MCF 10A (cell line): ENCODE measurements around the gene CALY. TPM values are rescaled to one million over a fixed set of nuclear protein-coding genes. Genes with fewer than 3 reads are reported as not detected.

ENCODE experiments used
- BruUV-seq: library from RNA; stranded (reverse); fragments of 400-500 nt; replicated peaks from 2 replicates; lab custom pipeline; 2021; lab: Mats Ljungman, UMichigan
- CTCF ChIA-PET: fragments of 300-600 bp; sonication (Branson Sonifier 250); formaldehyde crosslinking; extraction: SDS; loops from one replicate; lab custom pipeline; 2021; ENCODE audit warnings: antibody characterized with exemption, inconsistent platforms; lab: Yijun Ruan, JAX
- POLR2A ChIA-PET: fragments of 300-600, 350-650 bp; sonication (Branson Sonifier 250); formaldehyde crosslinking; extraction: SDS; loops from one replicate; lab custom pipeline; 2020; ENCODE audit warnings: antibody characterized with exemption, inconsistent platforms; lab: Yijun Ruan, JAX
- DNase-seq: peaks from one replicate; pipeline ENCODE4 v3.0.0-alpha.2; 2018; ENCODE audit not compliant: unreplicated experiment
- H3K27ac Mint-ChIP-seq: one replicate; pipeline ENCODE4 v1.8.0; 2022; ENCODE audit warnings: mild to moderate bottlenecking, low read depth, mixed read lengths; ENCODE audit not compliant: unreplicated experiment
- H3K27me3 Mint-ChIP-seq: one replicate; pipeline ENCODE4 v1.8.0; 2022; ENCODE audit warnings: mixed read lengths; ENCODE audit not compliant: insufficient read depth, unreplicated experiment
- H3K36me3 Mint-ChIP-seq: one replicate; pipeline ENCODE4 v1.8.0; 2022; ENCODE audit warnings: mild to moderate bottlenecking, moderate library complexity, mixed read lengths; ENCODE audit not compliant: insufficient read depth, unreplicated experiment
- H3K4me1 Mint-ChIP-seq: one replicate; pipeline ENCODE4 v1.8.0; 2022; ENCODE audit warnings: mixed read lengths; ENCODE audit not compliant: insufficient read depth, unreplicated experiment
- H3K4me3 Mint-ChIP-seq: one replicate; pipeline ENCODE4 v1.8.0; 2022; ENCODE audit warnings: mild to moderate bottlenecking, moderate library complexity, mixed read lengths; ENCODE audit not compliant: unreplicated experiment
- H3K9me3 Mint-ChIP-seq: one replicate; pipeline ENCODE4 v1.8.0; 2022; ENCODE audit warnings: mixed read lengths; ENCODE audit not compliant: unreplicated experiment
- CTCF ChIP-seq: fragments of 200-600 bp; IDR thresholded peaks from one replicate; pipeline ENCODE4 v1.8.0; 2022; ENCODE audit warnings: antibody characterized with exemption, mild to moderate bottlenecking; ENCODE audit not compliant: unreplicated experiment
- intact Hi-C: fragments of 100-400 bp; cut with micrococcal nuclease; formaldehyde crosslinking; loops from 2 replicates; pipeline ENCODE4 v1.14.1; 2022
- total RNA-seq: library from RNA; stranded (reverse); gene quantifications from 2 replicates; pipeline ENCODE4 v1.2.3, GENCODE V29; 2022

Gene CALY
- total RNA-seq, 1 experiment from 2014 or later: not detected

- no peak for TF ChIP-seq CTCF
- ChIA-PET CTCF (interaction anchor here (0.5 to 0.7 kb wide), 2 partner anchors 21 to 263 kb away, joined by 3 read pairs; no protein-coding TSS in a partner anchor), POLR2A (no interaction called here)
- Mint-ChIP-seq H3K27ac (no peak overlapping the region), H3K4me1 (peaks cover 6% of the 10 kb centered on the region), H3K36me3 (peaks cover 10% of the 10 kb centered on the region), H3K27me3 (no peaks in the 10 kb centered on the region), H3K4me3 (no peak overlapping the region), H3K9me3 (no peaks in the 10 kb centered on the region)
- no TSS peak for BruUV-seq
- intact Hi-C loops: no loop called here
- no peak for DNase-seq
Measured at GRCh38 chr10:133350283-133350949, 13.7 kb upstream of the CALY start.

- no peak for TF ChIP-seq CTCF
- intact Hi-C loops: no loop called here
- CTCF ChIA-PET: no interaction called here
- peaks cover 10% of the 10 kb centered on the region for H3K36me3 Mint-ChIP-seq
- no peak overlapping the region for H3K4me3 Mint-ChIP-seq
- no TSS peak for BruUV-seq
- H3K27ac Mint-ChIP-seq: no peak overlapping the region
- POLR2A ChIA-PET: no interaction called here
- no peaks in the 10 kb centered on the region for H3K9me3 Mint-ChIP-seq
- DNase-seq: no peak
- no peaks in the 10 kb centered on the region for H3K27me3 Mint-ChIP-seq
- H3K4me1 Mint-ChIP-seq: peaks cover 6% of the 10 kb centered on the region
Measured at GRCh38 chr10:133349577-133350011, 12.9 kb upstream of the CALY start.

- intact Hi-C loops: no loop called here
- H3K4me3 Mint-ChIP-seq: no peak overlapping the region
- no peaks in the 10 kb centered on the region for H3K27me3 Mint-ChIP-seq
- no peak for DNase-seq
- POLR2A ChIA-PET: no interaction called here
- TF ChIP-seq CTCF: no peak
- BruUV-seq: no TSS peak
- H3K9me3 Mint-ChIP-seq: no peaks in the 10 kb centered on the region
- no peak overlapping the region for H3K27ac Mint-ChIP-seq
- H3K36me3 Mint-ChIP-seq: peaks cover 10% of the 10 kb centered on the region
- H3K4me1 Mint-ChIP-seq: peaks cover 6% of the 10 kb centered on the region
- CTCF ChIA-PET: no interaction called here
Measured at GRCh38 chr10:133349160-133349568, 12.5 kb upstream of the CALY start.

GRCh38 chr10:133347710-133348517 is 11.2 kb upstream of the CALY start:
- TF ChIP-seq CTCF: no peak
- H3K27ac Mint-ChIP-seq: no peak overlapping the region
- intact Hi-C loops: no loop called here
- no TSS peak for BruUV-seq
- DNase-seq: no peak
- no peak overlapping the region for H3K4me3 Mint-ChIP-seq
- H3K9me3 Mint-ChIP-seq: no peaks in the 10 kb centered on the region
- no peaks in the 10 kb centered on the region for H3K27me3 Mint-ChIP-seq
- ChIA-PET POLR2A (interaction anchor here (0.7 kb wide), 1 partner anchor 9 kb away, joined by 3 read pairs; the partner anchor contains the start of gene FUOM), CTCF (interaction anchor here (0.7 to 1.7 kb wide), 2 partner anchors 14 to 18 kb away, joined by 3 to 11 read pairs; no protein-coding TSS in a partner anchor)
- H3K4me1 Mint-ChIP-seq: peaks cover 6% of the 10 kb centered on the region
- peaks cover 10% of the 10 kb centered on the region for H3K36me3 Mint-ChIP-seq
